HG02763 (cell line): ENCODE measurements around the gene MESP1.

ENCODE experiments used
- ATAC-seq: cut with Tn5 transposase; IDR thresholded peaks from one replicate; pipeline ENCODE4 v1.9.1; 2021; ENCODE audit warnings: mild to moderate bottlenecking, moderate library complexity; ENCODE audit not compliant: unreplicated experiment

MESP1 gene

GRCh38 chr15:89781891-89782618, 31.0 kb upstream of the MESP1 start:
- ATAC-seq, result no peak

DNA sequence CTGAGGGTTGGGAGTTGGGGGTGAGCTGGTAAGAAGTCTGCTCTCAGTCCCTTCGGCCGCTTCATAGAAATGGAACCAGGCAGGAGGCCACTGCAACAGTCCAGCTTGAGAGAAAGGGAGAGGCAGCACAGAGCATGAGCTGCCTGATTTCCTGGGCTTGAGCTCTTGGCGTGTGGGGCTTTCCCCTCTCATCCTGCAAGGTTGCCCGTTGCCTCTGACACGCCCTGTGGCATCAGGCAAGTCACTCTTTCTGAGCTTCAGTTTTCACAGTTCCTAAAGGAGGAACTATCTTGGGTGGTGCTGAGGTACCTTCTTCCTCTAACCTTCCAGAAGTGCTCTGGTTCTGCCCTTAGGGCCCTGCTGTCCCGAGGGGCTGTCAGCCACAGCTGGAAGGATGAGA, 30.0 kb upstream of the MESP1 start:
- ATAC-seq, result no peak

GRCh38 chr15:89780601-89781000, 29.6 kb upstream of the MESP1 start:
- ATAC-seq, result no peak

GRCh38 chr15:89778861-89779260, 27.8 kb upstream of the MESP1 start:
- ATAC-seq, result no peak

DNA sequence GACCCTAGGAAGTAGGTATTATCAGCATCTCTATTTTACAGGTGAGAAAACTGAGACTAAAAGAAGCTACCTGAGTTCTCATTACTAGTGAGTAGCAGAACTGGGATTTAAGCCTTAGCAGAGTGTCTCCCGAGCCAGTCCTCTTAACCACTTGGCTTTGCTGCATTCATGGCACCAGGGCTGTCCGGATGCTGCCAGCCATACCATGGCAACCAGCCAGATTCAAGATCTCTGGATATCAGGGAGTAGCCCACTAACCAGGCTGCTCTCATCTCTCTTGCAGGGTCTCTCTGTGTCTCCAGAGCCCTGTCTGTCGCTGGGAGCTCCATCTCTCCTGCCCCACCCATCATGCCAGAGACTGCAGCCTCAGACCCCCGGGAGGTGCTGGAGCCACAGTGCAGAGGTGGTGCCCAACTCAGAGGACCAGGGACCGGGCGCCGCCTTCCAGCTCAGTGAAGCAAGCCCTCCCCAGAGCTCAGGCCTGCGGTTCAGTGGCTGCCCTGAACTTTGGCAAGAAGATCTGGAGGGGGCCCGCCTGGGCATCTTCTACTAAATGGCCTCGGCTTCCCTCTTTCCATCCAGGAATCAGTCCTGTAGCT, 26.8 kb upstream of the MESP1 start:
- ATAC-seq, result no peak

- ATAC-seq, result no peak
These were observed 26.2 kb upstream of the MESP1 start for GRCh38 chr15:89777073-89777751.

DNA sequence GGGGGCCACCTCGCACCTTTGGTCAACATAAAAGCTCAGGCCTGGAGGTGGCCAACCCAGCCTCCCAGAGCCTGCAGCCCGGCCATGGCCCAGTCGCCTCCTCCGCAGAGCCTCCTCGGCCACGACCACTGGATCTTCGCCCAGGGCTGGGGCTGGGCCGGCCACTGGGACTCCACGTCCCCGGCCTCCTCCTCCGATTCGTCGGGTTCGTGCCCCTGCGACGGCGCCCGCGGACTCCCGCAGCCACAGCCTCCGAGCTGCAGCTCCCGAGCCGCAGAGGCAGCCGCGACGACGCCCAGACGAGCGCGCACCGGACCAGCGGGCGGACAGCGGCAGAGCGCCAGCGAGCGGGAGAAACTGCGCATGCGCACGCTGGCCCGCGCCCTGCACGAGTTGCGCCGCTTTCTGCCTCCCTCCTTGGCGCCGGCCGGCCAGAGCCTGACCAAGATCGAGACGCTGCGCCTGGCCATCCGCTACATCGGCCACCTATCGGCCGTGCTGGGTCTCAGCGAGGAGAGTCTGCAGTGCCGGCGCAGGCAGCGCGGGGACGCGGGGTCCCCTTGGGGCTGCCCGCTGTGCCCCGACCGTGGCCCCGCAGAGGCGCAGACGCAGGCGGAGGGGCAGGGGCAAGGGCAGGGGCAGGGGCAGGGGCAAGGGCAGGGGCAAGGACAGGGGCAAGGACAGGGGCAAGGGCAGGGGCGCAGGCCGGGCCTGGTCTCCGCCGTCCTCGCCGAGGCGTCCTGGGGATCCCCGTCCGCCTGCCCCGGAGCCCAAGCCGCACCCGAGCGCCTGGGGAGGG, 25.4 kb upstream of the MESP1 start, which contains the start of gene MESP2:
TSS of gene MESP2 (plus strand) at position 59 of the 799 bp plus-strand sequence. CDS start at position 85, 26 bp downstream.
- ATAC-seq, result no peak

- no peak for ATAC-seq
These were observed 24.8 kb upstream of the MESP1 start for GRCh38 chr15:89775815-89776214.

- no peak for ATAC-seq
These were observed 23.4 kb upstream of the MESP1 start for GRCh38 chr15:89774492-89774891.

GRCh38 chr15:89772932-89773583, 22.0 kb upstream of the MESP1 start:
- ATAC-seq, result no peak

- ATAC-seq, result no peak
These were observed 19.0 kb upstream of the MESP1 start for GRCh38 chr15:89770041-89770440.

DNA sequence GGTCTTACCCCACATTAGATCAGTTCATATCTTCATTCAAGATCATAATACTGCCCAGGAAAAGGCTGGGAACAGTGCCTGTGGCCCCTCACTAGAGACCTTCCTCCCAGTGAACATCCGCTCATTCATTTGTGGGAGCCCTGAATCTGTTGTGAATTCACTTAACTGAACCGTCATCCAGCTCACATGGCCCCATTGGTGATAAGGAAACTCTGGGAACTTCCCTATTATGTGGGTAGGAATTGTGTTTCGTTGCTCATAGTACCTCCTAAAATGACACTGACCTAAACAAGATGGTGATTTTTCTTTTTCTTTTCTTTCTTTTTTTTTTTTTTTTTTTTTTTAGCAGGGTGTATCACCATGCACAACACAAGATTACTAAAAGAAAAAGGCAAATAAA, 18.3 kb upstream of the MESP1 start:
- no peak for ATAC-seq

DNA sequence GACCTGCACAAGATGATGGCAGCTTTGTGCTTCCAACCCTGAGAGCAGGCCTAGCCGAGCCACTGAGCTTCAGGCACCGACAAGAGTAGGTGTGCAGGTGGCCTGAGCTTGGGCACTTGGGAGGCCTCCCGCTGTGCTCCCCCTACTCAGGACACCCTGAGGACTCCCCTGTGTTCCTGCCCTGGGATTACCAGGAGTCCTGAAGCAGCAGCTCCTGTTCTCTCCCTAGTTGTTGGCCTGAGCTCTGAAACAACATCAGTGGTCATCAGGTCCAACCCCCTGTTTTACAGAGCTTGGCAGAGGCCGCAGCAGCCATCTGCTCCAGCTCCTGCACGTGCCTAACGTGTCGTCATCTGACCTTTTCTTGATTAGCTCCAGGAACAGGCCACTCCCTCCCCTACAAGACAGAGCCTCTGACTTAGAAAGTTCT, 17.0 kb upstream of the MESP1 start:
- ATAC-seq, result no peak

DNA sequence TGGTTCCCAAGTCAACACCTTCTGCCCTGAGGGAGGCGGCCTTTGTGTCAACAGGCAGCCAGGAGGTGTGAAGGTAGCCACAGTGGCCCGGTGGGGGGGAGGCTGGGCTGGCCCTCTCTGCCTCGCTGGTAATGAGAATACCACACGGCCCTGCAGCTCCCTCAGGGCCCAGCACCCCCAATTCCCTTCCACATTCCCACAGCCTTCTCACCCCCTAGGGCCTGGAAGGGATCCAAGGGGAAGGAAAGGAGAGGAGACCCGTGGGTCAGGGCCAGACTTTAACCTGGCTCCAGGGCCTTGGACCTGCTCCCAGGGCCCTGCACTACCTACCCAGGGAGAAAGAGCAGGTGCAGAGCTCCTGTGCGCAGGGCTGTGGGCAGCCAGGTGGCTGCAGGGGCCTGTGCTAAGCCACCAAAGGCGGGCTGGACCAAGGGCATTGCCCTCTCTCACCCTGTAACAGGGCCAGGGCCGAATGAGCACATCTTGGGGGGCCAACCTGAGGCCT, 16.4 kb upstream of the MESP1 start:
- ATAC-seq, result no peak

- no peak for ATAC-seq
These were observed 15.6 kb upstream of the MESP1 start for GRCh38 chr15:89766357-89767311.

- ATAC-seq, result no peak
These were observed 14.6 kb upstream of the MESP1 start for GRCh38 chr15:89765694-89766093.

- ATAC-seq, result no peak
These were observed 10.9 kb upstream of the MESP1 start for GRCh38 chr15:89761929-89762328.

DNA sequence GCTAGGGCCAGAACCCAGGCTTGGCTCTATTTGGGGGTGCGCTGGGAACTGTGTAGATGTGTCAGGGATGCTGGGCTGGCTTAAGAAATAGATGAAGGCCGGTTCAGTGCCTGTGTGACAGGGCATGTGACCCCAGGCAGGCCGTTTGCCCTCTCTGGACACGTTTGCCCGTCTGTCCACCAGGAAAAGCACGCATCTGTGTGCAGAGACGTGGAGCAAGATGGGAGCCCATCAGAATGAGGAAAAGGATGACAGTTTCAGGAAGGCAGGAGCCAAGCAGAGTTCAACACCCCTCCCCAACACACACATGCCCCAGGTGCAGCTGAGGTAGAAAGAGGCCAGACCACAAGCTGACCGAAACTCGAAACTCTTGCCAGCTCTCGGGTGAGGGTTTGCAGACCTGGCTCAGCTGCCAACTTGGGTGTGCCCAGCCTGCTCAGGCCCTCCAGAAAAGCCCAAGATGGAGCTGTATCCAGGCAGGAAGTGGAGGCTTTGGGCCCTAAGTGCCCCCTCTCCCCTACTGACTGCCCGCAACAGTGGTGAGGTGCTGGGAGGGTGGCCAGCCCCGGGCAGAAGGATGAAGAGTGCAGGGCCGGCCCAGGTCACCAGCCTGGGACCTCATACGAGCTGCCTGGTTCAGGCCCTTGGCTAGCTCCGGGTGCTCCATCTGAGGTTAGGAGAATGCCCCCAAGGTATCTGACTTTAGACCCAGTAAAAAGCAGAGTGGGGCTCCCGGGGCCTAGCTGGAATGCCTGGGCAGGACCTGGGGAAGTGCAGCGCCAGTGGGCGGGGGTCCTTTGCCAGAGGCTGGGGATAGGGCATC, 10.2 kb upstream of the MESP1 start:
- ATAC-seq, result peak; percentile 58
